Raji (cell line): Measurements from ENCODE around the gene SH2D3C.

ENCODE experiments used
- POLR2A ChIP-seq: IDR thresholded peaks from 2 replicates; pipeline ENCODE4 v1.6.1; 2011; ENCODE audit warnings: low read depth, low read length, control low read depth; ENCODE audit not compliant: insufficient read depth

SH2D3C gene

GRCh38 chr9:127812011-127812410 is 33.5 kb upstream of the SH2D3C start:
- TF ChIP-seq POLR2A: no peak

DNA sequence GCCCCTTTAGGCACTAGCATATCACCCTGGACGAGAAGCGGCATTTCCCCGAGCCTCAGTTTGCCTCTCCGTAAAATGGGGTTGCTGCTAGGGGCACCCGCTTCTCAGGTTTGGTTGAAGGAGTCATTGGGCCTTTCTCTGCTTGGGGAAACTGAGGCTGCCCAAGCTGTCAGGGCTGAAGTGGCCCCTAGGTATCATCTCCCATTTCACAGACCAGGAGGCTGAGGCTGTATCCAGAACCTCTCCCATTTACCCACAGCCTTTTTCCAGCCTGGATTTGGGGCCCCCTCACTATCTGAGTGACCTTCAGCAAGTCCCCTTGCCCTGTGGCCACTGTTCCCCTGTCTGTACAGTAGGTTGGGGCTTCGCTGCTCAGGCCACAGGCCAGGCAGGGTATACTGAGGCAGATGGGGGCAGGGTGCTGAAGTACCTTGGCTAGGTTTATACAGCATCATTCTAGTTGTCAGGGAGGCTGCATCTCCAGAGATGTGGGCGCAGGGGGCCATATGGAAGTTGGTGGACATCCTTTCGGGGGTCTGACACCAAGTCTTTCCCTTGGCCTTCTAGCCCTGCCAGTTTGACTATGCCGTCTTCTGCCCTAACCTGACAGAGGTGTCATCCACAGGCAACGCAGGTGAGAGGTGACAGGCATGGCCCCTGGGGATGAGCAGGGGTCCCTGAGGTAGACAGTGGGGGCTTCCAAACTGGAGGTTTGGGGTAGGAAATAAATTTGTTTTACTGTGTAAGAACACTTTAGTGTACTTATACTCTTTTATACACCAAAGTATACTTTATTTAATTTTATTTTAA is 32.1 kb upstream of the SH2D3C start:
- no peak for TF ChIP-seq POLR2A

GRCh38 chr9:127809540-127810377 is 31.3 kb upstream of the SH2D3C start:
- no peak for TF ChIP-seq POLR2A

- no peak for TF ChIP-seq POLR2A
Measured at GRCh38 chr9:127809002-127809539, 30.6 kb upstream of the SH2D3C start.

DNA sequence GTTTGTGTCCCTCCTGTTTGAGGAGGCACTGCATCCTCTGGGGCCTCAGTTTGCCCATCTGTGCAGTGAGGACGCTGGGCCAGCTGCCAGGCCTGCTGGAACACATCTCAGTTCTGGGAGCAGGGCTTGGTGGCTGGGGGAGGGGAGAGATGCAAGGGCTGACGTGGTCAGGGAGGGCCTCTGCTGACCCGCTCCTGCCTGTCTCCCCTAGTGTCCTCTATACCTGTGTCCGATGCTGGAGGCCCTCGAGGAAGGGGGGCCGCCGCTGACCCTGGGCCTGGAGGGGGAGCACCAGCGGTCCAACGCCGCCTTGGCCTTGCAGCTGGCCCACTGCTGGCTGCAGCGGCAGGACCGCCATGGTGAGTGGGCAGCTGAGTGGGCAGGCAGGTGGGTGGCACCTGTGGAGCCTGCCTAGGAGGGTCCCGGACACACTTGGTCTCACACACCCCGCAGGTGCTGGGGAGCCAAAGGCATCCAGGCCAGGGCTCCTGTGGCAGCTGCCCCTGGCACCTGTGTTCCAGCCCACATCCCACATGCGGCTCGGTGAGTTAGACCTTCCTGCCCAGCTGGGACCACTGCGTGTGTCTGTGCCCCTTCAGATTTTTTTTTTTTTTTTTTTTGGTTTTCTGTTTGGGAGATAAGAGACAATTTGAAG is 30.0 kb upstream of the SH2D3C start:
- no peak for TF ChIP-seq POLR2A

DNA sequence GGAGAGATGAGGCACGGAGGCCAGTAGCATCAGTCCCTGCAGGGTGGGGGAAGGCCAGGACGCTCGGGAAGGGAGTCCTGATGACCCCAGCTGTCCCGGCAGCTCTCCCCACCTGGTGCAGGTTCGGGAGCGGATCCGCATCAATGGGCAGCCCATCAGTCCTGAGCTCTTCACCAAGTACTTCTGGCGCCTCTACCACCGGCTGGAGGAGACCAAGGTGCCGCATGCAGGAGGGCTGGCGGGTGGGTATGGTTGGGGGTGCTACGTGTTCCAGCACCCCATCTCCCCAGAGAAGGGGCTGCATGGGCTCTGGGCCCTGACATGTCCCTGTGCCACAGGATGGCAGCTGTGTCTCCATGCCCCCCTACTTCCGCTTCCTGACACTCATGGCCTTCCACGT is 28.4 kb upstream of the SH2D3C start:
- TF ChIP-seq POLR2A: no peak

DNA sequence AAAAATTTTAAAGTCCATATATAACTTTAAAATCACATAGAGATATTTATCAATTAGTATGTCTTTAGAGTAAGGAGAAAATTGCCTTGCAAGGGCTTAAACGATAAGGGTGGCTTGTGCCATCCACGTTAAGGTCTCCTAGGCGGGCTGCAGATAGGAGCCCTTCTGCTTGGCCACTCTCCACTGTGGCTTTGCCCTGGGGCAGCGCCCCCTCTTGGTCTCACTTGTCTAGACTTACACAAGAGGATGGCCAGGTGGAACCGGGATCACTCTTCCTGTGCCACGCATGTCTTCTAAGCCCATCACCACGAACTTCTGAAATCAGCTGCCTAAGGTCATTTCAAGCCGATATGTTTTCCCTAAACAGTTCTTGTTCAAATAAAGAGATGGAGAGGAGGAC is 27.2 kb upstream of the SH2D3C start:
- TF ChIP-seq POLR2A: no peak

DNA sequence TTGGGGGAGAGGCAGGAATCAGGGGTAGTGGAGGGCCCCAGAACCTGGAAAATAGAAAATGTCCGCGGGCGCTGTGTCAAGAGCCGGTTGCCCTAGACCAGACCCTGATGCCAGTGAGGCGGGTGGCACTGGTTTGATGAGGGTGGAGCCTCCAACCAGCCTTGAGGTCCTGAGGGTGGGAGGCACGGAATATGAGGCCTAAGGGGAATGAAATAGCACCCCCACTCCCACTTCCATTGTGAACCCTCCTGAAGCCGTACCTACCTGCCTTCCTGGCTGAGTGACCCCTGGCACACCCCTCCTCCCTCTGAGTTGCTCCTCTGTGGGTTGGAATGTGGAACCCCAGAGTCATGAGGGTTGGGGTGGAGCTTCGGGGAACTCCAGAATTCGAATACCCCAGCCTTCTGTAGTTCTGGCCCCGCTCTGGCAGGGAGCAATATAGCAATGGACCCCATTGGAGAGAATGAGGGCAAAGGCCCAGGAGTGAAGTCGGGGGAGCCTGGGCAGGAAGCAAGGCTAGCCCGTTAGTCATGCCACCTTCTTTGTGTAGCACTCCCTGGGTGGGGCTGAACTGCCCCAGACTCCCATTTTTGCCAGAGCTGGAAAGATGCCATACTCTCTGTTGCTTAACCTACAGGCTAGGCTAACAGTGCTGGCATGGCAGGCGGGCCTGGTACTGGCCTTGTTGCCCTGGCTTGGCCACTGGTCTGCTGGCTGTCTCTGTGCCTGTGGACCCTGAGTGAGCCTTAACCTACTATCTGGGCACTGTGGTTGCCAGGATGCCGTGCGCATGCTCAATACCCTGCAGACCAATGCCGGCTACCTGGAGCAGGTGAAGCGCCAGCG is 25.3 kb upstream of the SH2D3C start:
- TF ChIP-seq POLR2A: no peak

DNA sequence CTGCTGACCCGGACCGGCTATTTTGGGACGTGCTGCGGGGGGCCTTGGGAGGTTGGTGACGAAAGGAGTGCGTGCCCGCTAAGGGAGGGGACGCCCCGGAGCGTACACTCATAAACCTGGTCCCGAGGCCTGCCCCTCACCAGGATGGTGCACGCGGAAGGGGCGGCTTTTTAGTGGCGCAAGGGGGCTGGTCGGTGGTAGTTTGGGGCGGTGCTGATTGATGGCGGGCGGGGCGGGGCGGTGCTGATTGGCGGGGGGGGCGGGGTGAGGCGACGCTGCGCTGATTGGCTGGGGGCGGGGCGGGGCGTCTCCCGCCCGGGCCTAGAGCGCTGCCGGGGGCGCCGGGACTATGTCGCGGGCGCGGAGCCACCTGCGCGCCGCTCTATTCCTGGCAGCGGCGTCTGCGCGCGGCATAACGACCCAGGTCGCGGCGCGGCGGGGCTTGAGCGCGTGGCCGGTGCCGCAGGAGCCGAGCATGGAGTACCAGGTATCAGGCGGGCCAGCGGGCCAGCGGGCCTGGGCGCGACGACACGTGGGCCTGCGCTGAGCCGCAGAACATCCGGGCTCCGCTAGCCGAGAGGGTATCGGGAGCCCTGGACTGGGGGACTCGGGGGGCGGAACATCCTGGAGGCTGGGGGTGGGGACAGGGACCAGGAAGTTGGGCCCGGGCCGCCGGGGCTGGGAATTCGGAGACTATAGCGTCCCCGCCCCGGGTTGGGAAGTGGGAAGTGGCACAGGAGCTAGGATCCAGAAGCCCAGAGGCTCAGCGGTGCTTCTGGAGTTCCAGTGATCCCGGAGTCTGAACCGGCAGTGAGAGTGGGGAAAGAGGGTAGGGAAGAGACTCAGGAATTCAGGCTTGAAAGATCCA is 24.3 kb upstream of the SH2D3C start, which contains the start of gene FPGS:
Gene FPGS (plus strand): TSS at position 307 of the 868 bp plus-strand sequence. CDS start 43 bp downstream, at position 350.
- TF ChIP-seq POLR2A: peak; percentile 84

DNA sequence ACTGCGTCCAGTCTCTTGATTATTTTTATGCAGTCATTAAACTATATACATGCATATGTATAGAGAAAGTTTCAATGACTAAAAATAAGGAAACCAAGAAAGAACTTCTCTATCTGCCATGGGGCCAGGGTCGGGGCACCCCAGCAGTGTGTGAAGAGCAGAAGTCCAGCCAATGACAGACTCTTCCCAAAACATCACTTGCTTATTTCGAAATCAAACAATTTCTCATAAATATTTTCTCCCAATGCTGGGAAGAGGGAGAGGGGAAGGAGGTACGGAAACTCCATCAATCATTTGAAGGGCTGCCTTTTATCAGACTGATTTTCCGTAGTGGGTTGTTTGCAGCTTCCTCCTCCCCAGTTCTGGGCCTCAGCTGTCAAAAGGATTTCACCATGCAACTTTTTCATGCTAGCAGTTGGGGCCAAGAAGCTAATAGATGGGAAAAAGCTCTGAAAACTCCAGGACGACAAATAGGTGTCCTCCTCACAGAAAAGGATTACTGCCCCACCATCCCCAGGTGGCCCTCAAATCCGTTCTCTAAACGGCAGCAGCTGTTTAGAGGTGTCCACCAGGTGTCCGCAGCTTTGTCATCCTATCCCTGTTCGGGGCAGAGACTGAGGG is 23.6 kb upstream of the SH2D3C start:
- no peak for TF ChIP-seq POLR2A

DNA sequence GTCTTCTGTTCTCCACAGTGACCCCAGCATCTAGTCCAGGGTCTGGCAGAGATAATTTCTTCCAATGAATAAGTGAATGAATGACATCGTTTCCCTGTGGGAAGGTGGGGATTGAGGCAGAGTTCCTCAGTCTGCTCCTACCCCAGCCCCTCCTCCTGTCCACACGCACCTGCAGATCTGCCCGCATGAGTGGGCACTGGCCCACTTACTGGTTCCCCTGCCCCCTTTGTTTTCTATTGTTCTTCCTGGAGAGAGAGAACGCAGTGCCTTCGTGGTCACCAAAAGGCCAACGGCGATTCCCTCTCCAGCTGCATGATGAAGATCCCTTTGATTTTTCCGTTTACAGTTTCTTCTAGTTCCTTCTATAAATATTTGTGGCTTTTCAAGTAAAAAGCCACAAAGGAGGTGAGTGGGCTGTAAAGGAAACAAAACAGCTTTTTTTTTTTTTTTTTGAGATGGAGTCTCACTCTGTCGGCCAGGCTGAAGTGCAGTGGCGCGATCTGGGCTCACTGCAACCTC is 18.4 kb upstream of the SH2D3C start:
- no peak for TF ChIP-seq POLR2A

DNA sequence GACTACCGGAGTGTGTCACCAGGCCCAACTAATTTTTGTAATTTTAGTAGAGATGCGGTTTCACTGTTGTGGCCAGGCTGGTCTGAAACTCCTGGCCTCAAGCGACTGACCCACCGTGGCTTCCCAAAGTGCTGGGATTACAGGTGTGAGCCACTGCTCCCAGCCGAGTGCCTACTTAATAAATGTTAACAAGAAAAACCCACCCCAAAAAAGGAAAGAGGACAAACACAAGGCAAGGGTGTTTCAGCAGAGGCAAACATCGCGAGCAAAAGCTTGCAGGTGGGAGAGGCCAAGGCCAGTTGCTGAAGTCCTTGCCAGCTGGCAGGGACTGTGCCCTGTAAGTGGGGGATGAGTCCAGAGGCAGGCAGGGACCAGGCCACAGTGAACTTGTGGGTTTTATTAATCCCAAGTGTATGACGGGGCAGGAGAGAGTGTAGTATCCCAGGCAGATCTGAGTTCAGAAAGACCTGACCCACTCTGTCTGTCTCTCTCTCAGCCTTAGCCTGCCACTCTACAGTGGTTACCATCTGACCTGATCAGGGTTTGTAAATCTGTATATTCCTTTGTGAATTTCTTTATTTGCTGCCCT is 17.9 kb upstream of the SH2D3C start:
- TF ChIP-seq POLR2A: peak; percentile 27
